ENCODE results near the gene RASGRF2. TPM values are rescaled to one million over a fixed set of nuclear protein-coding genes. Genes with fewer than 3 reads are reported as not detected.
A peak's percentile ranks its signal among the peaks of the same experiment; 100 is the strongest.

RASGRF2 gene
- total and polyA plus RNA-seq, 9 of the 15 experiments (the other 6 are each of a cell fraction or from before 2014, with no cell fraction given), result 0.01 to 0.22 (median 0.08) TPM; not detected in 2

- Histone ChIP-seq H3K9me1 (ENCODE audit: control insufficient read depth, insufficient read depth, low read length) (no peaks in the 10 kb centered on the region), H3K4me3 (no peak overlapping the region), H3K27ac (ENCODE audit: extremely low read depth, low read depth, low read length) (no peak overlapping the region), H3K4me1 (replicated peaks in 1 of 2; ENCODE audit: control insufficient read depth in 2 of 2, insufficient read depth in 2 of 2, low read length in 2 of 2) (no peaks in the 10 kb centered on the region), H3K79me2 (ENCODE audit: control insufficient read depth, insufficient read depth, low read length) (no peaks in the 10 kb centered on the region), H3K36me3 (ENCODE audit: control insufficient read depth, insufficient read depth, low read length) (no peaks in the 10 kb centered on the region), H3K9ac (ENCODE audit: insufficient read depth in 1 of 2, low read depth in 2 of 2, low read length in 2 of 2) (no peak overlapping the region), H2AFZ (ENCODE audit: low read depth, low read length) (no peak overlapping the region), H4K20me1 (replicated peaks; ENCODE audit: control insufficient read depth, insufficient read depth, low read length) (no peaks in the 10 kb centered on the region), H3K27me3 (ENCODE audit: control insufficient read depth in 2 of 2, insufficient read depth in 2 of 2, low read length in 2 of 2) (peaks cover 11 to 20% of the 10 kb centered on the region in 2 experiments; a peak in 4 of 5 replicates), H3K9me3 (replicated peaks; ENCODE audit: control insufficient read depth, insufficient read depth, low read depth, low read length) (no peaks in the 10 kb centered on the region), H3K4me2 (ENCODE audit: insufficient read depth, low read length) (no peak overlapping the region)
- ChIA-PET CTCF (ENCODE audit: low intra/inter-chr PET ratio) (no interaction called here), POLR2A (no interaction called here)
- TF ChIP-seq ZNF639 (CRISPR knock-in tag; conservative IDR thresholded peaks at IDR 0.05 in 1 of 2, IDR thresholded peaks at IDR 0.05 in 1 of 2) (no peak), ZNF316 (IDR thresholded peaks at IDR 0.05) (0 out of 2 replicates have a peak, but pooled peaks have one; percentile 12)
- DNase-seq (ENCODE audit: extremely low read depth in 1 of 4, low spot score in 3 of 4) (no peak), ATAC-seq (no peak), FAIRE-seq (no peak)
- intact Hi-C loops (cut with micrococcal nuclease), result no loop called here
- BruUV-seq (replicated peaks), result no TSS peak
- WGBS (ENCODE audit: insufficient coverage, low coverage, missing lambda C conversion rate), result 0% methylated on average over 5 of the region's 5 CpGs
- in situ Hi-C loops (cut with MboI), result no loop called here
Observed at GRCh38 chr5:81121273-81121672, 161.1 kb downstream of the RASGRF2 start.

All from K562 (cell line).